ENCODE measurements around the gene BAD.

The BAD gene

DNA sequence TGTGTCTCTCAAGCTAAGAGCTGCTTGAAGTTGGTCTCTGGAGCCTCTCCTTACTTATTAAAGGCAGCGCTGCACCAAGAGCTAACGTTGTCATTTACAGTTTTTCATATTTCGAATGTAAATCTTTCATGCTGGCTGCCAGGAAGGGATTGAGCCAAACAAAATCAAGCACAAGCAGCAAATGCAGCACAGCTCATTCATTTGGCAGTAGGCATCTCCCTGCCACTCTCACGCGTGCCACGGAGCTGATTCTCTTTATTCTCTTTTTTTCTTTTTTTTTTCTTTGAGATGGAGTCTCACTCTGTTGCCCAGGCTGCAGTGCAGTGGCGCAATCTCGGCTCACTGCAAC is 51.5 kb downstream of the BAD start:
- no peak for DNase-seq (ENCODE audit: low read depth)
- no peak overlapping the region for H3K4me3 ChIP-seq (ENCODE audit: low read depth, low read length)

GRCh38 chr11:64232182-64232966 is 52.1 kb downstream of the BAD start:
- no peak overlapping the region for H3K4me3 ChIP-seq (ENCODE audit: low read depth, low read length)
- TF ChIP-seq CTCF (IDR thresholded peaks at IDR 0.05; ENCODE audit: control insufficient read depth, extremely low read depth, insufficient read depth) = no peak
- no peak for DNase-seq (ENCODE audit: low read depth)

More for the DNA sequence above, 51.5 kb downstream of the BAD start:
- TF ChIP-seq CTCF (IDR thresholded peaks at IDR 0.05; ENCODE audit: control insufficient read depth, extremely low read depth, insufficient read depth) = no peak

DNA sequence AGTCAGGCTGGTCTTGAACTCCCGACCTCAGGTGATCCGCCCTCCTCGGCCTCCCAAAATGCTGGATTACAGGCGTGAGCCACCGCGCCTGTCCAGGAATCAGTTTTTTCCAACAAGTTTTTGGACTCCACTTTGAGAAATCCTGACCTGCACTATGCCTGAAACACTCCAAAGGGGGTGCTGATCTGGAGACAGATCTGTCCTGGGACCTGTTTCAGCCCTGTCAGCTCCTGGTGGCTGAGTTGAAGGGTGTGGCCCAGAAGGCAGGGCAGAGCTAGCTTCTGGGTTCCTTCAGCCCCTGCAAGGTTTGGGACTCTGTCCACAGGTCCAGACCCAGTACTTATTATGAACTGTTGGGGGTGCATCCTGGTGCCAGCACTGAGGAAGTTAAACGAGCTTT is 52.9 kb downstream of the BAD start:
- no peak overlapping the region for H3K4me3 ChIP-seq (ENCODE audit: low read depth, low read length)

GRCh38 chr11:64230985-64231365 is 53.5 kb downstream of the BAD start:
- H3K4me3 ChIP-seq (ENCODE audit: low read depth, low read length) = peak overlapping the region; percentile 69
- DNase-seq (ENCODE audit: low read depth) = no peak
- TF ChIP-seq CTCF (IDR thresholded peaks at IDR 0.05; ENCODE audit: control insufficient read depth, extremely low read depth, insufficient read depth) = no peak

More for the DNA sequence above, 52.9 kb downstream of the BAD start:
- TF ChIP-seq CTCF (IDR thresholded peaks at IDR 0.05; ENCODE audit: control insufficient read depth, extremely low read depth, insufficient read depth) = no peak
- DNase-seq (ENCODE audit: low read depth) = no peak

- TF ChIP-seq CTCF (IDR thresholded peaks at IDR 0.05; ENCODE audit: control insufficient read depth, extremely low read depth, insufficient read depth) = no peak
- H3K4me3 ChIP-seq (ENCODE audit: low read depth, low read length) = peak within 1 kb of the TSS; percentile 69
- peak; percentile 72 for DNase-seq (ENCODE audit: low read depth)
Observed at GRCh38 chr11:64230171-64230984, 54.1 kb downstream of the BAD start, which contains the start of gene DNAJC4. DNAJC4 (plus strand) TSS chr11:64230548; CDS start chr11:64230855, 307 bp downstream.

- TF ChIP-seq CTCF (IDR thresholded peaks at IDR 0.05; ENCODE audit: control insufficient read depth, extremely low read depth, insufficient read depth) = no peak
- DNase-seq (ENCODE audit: low read depth) = no peak
- peak overlapping the region; percentile 69 for H3K4me3 ChIP-seq (ENCODE audit: low read depth, low read length)
Observed at GRCh38 chr11:64229744-64230170, 54.7 kb downstream of the BAD start.
